Stomach smooth muscle (tissue), 2 donors: ENCODE results near the gene EAF1.
A peak's percentile ranks its signal among the peaks of the same experiment; 100 is the strongest.
"Not testable (repeated sequence)": the region's sequence is repeated elsewhere in the genome, so short reads cannot be mapped to it uniquely, and the experiment has no call there.

ENCODE experiments used
- H3K27ac ChIP-seq: one replicate; pipeline ENCODE4 v1.7.0; 2013; ENCODE audit warnings: mild to moderate bottlenecking, low read length, inconsistent platforms
- H3K27me3 ChIP-seq, 2 donors: one replicate each; pipeline ENCODE4 v1.7.0; 2013; ENCODE audit warnings: low read length in 2 of 2; ENCODE audit not compliant: insufficient read depth in 2 of 2, control insufficient read depth in 1 of 2
- H3K36me3 ChIP-seq, 2 donors: one replicate each; pipeline ENCODE4 v1.7.0; 2013; ENCODE audit warnings: low read length in 2 of 2; ENCODE audit not compliant: control insufficient read depth in 2 of 2, insufficient read depth in 2 of 2
- H3K4me1 ChIP-seq: one replicate; pipeline ENCODE4 v1.7.0; 2013; ENCODE audit warnings: low read length; ENCODE audit not compliant: control insufficient read depth, insufficient read depth
- H3K4me3 ChIP-seq, 2 donors: one replicate each; pipeline ENCODE4 v1.7.0; 2013; ENCODE audit warnings: low read length in 2 of 2
- H3K9ac ChIP-seq, 2 donors: one replicate each; pipeline ENCODE4 v1.7.0; 2013; ENCODE audit warnings: low read length in 2 of 2, mild to moderate bottlenecking in 1 of 2
- H3K9me3 ChIP-seq, 2 donors: one replicate each; pipeline ENCODE4 v1.7.0; 2013; ENCODE audit warnings: low read length in 2 of 2; ENCODE audit not compliant: control insufficient read depth in 2 of 2
- donor health status: healthy.
- donor health status: Pancreatic carcinoma.

The EAF1 gene

DNA sequence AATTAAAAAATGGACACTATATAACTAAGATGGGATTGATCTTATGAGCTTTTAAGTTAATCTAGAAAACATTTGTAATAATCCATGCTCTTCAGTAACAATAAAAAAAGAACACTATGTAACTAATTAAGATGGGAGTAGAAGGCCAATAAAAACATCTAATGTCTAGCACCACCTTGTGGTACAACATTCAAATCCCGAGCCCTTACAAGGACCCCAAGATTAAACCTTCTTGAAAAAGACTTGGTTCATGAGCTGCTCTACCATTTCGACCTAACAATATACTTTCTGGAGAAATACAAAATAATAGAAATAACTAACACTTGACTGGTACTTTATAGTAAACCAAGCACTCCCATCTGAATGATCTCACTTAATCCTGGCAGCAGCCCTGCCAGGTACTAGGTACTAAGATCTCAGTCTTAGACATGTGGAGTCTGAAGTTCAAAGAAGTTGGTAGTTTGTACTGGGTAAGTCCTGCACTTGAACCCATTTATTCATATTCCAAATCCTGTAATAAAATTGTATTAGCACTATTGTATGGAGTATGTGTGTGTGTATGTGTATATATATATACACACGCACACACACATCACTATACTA, 21.8 kb upstream of the EAF1 start:
- Histone ChIP-seq H3K4me1 (no peaks in the 10 kb centered on the region), H3K27me3 (no peaks in the 10 kb centered on the region), H3K4me3 (no peak overlapping the region), H3K36me3 (peaks cover 0 to 5% of the 10 kb centered on the region in 2 donors), H3K9ac (no peak overlapping the region), H3K9me3 (no peaks in the 10 kb centered on the region), H3K27ac (no peak overlapping the region)

GRCh38 chr3:15409239-15409638, 18.2 kb upstream of the EAF1 start:
- peaks cover 16 to 21% of the 10 kb centered on the region in 2 donors for H3K36me3 ChIP-seq
- H3K4me1 ChIP-seq = no peaks in the 10 kb centered on the region
- H3K27me3 ChIP-seq = no peaks in the 10 kb centered on the region
- no peak overlapping the region for H3K9ac ChIP-seq
- no peak overlapping the region for H3K27ac ChIP-seq
- H3K9me3 ChIP-seq = no peaks in the 10 kb centered on the region
- no peak overlapping the region for H3K4me3 ChIP-seq

DNA sequence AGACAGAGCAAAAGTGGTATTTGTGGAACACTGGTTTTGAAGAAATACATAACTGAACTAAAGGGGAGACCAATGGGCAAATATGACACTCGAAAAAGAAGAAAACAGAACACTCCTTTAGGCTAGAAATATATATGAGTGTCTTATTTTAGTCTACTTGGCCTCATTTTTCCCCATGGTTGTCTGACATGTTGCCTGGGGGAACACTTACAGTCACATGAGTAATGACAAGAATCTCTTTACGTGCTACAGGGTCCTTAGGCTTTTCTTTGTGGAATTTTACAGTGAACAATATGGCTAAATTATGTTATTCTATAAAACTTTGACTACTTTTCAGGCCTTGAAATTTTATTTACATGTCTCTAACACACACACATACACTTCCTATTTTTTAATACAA, 17.6 kb upstream of the EAF1 start:
- Histone ChIP-seq H3K27me3 (no peaks in the 10 kb centered on the region), H3K9ac (no peak overlapping the region), H3K4me1 (no peaks in the 10 kb centered on the region), H3K27ac (no peak overlapping the region), H3K4me3 (no peak overlapping the region), H3K36me3 (peaks cover 17 to 25% of the 10 kb centered on the region in 2 donors), H3K9me3 (no peaks in the 10 kb centered on the region)

- not testable (repeated sequence) for H3K27ac ChIP-seq, H3K9ac ChIP-seq, H3K4me1 ChIP-seq, H3K27me3 ChIP-seq, H3K9me3 ChIP-seq, H3K4me3 ChIP-seq
- peaks cover 26 to 33% of the 10 kb centered on the region in 2 donors for H3K36me3 ChIP-seq
Observed at GRCh38 chr3:15410966-15411365, 16.4 kb upstream of the EAF1 start.

DNA sequence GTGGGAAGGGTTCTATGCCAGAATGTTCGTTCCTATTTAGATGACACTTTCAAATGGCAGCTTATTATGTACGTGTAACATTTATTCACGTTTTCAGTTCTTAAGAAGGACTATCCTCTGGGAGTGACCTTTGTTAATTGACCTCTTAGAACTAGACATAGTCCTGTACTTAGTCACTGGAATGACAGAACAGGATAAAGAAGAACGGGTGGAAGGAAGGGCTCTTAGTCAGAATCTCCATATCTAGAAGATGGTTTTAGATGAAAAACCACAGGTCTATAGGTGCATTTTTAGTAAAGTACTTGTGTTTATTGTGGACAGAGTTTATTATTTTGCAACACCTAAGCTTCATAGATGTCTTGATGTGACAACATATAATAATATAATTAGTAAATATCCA, 6.5 kb upstream of the EAF1 start:
- H3K4me1 ChIP-seq = no peaks in the 10 kb centered on the region
- no peaks in the 10 kb centered on the region for H3K9me3 ChIP-seq
- H3K27me3 ChIP-seq = no peaks in the 10 kb centered on the region
- H3K4me3 ChIP-seq = no peak overlapping the region
- no peak overlapping the region for H3K27ac ChIP-seq
- no peak overlapping the region for H3K9ac ChIP-seq
- peaks cover 4 to 8% of the 10 kb centered on the region in 2 donors for H3K36me3 ChIP-seq

GRCh38 chr3:15426579-15427118, 749 bp upstream of the EAF1 start:
- Histone ChIP-seq H3K9me3 (no peaks in the 10 kb centered on the region), H3K4me3 (peak overlapping the region; percentile 91 to 97), H3K9ac (peak overlapping the region; percentile 85 to 91), H3K36me3 (peaks cover 5 to 6% of the 10 kb centered on the region in 2 donors), H3K27ac (peak overlapping the region; percentile 66), H3K4me1 (peaks cover 14% of the 10 kb centered on the region), H3K27me3 (no peaks in the 10 kb centered on the region)

DNA sequence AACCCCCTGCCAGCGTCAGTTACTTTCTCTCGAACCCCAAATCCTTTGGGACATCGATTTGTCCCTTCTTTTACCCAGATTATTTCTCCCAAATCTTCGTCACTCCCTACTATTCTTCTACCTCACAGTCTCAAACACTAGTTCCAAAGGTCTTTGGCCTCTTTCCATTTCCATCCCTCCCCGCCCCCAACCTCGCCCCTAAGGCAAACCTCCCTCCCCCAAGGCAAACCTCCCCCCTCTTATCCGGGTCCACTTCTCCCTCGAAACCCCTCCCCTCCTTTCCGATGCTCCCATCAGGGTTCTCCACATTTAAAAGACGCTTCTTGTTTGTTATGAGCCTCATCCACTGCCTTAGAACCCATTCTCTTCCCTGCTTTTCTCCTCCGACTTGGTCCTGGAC, 583 bp downstream of the EAF1 start:
- H3K27ac ChIP-seq = peak overlapping the region; percentile 66
- H3K9me3 ChIP-seq = no peaks in the 10 kb centered on the region
- peak overlapping the region; percentile 85 to 91 for H3K9ac ChIP-seq
- peaks cover 6 to 9% of the 10 kb centered on the region in 2 donors for H3K36me3 ChIP-seq
- no peaks in the 10 kb centered on the region for H3K27me3 ChIP-seq
- H3K4me1 ChIP-seq = peaks cover 14% of the 10 kb centered on the region
- peak overlapping the region; percentile 91 to 97 for H3K4me3 ChIP-seq

DNA sequence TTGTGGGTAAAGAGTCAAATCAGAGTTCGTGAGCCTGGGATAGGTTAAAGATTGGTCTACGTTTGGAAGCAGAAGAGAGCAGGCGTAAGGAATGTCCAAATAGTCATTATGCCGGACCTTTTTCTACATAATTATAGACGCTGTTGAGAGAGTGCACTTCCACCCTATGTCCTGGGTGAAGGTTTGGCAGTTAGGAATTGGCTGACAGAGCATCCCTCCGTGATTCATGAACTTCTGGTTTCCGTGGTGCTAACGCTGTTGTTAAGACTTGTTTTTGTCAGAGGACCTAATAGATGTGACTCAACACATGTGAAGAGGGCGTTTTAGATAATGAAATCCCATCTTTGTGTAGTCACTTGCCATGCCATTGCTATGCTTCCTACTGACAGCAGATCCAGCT, 1.1 kb downstream of the EAF1 start:
- H3K9me3 ChIP-seq = no peaks in the 10 kb centered on the region
- no peaks in the 10 kb centered on the region for H3K27me3 ChIP-seq
- peaks cover 14% of the 10 kb centered on the region for H3K4me1 ChIP-seq
- H3K27ac ChIP-seq = no peak overlapping the region
- H3K9ac ChIP-seq = peak overlapping the region; percentile 85 to 91
- peaks cover 6 to 9% of the 10 kb centered on the region in 2 donors for H3K36me3 ChIP-seq
- peak overlapping the region; percentile 91 to 97 for H3K4me3 ChIP-seq

DNA sequence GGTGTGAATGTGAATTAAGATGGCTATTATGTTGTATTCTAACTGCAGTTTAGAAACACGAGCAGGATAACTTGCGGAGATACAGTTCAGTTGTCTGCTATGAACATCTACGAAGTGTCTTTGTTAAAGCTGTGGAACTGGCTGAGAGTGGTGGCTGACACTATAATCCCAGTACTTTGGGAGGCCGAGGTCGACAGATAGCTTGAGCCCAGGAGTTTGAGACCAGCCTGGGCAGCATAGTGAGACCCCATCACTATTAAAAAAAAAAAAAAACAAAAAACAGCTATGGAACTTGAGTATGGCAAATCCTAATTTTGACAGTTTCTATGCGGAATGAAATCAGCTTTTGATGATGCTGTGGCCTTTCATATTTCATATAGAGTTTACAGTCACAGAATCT, 1.7 kb downstream of the EAF1 start:
- Histone ChIP-seq H3K27ac (no peak overlapping the region), H3K9ac (peak overlapping the region in 1 of 2 donors; percentile 85), H3K9me3 (no peaks in the 10 kb centered on the region), H3K4me1 (peaks cover 14% of the 10 kb centered on the region), H3K4me3 (peak overlapping the region; percentile 91 to 97), H3K27me3 (no peaks in the 10 kb centered on the region), H3K36me3 (peaks cover 6 to 9% of the 10 kb centered on the region in 2 donors)

DNA sequence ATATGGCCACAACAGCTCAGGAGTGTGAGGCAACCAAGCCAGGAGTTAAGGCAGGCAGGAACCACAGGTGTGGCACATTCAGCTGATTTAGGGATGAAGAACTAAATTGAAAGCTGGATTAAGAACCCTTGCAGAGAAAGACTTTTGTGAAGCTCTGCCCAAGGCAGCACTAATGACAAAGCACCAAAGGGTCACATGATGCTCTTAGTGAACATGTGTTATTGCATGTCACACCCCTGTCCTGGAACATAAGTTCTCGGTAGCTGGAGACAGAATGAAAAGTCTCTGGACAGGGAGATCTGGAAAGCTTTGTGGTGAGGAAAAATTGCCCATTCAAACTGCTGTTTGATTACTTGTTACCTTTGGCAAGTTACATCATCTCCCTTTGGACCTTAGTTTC, 3.2 kb downstream of the EAF1 start:
- no peaks in the 10 kb centered on the region for H3K27me3 ChIP-seq
- no peak overlapping the region for H3K9ac ChIP-seq
- H3K9me3 ChIP-seq = no peaks in the 10 kb centered on the region
- peaks cover 14% of the 10 kb centered on the region for H3K4me1 ChIP-seq
- no peak overlapping the region for H3K4me3 ChIP-seq
- no peak overlapping the region for H3K27ac ChIP-seq
- peaks cover 20 to 23% of the 10 kb centered on the region in 2 donors for H3K36me3 ChIP-seq

DNA sequence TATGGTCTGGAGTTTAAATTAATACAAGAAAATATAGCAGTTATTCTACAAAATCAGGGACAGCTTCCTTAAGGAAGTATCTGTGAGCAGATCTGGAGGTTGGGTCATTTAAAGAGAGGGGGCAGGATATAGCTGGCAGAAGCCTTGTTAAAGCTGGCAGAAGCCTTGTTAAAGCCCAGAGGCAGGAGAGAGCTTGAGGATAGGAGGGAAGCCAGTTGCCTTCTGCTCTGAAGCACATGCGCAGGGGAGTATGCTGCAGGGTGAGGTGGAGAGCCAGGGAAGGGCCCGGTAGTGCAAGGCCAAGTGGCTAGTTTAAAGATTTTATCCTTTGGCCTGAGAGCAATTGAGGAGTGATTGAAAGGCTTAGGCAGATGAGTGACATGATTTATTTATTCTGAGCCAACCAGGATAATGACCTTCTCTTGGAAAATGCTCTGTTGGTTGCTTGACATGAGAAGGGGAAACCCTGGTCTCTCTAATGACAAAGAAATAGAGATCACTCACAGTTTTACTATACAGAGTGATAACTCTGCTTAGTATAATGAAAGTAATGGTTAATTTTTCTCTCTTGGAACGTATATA, 3.9 kb downstream of the EAF1 start:
- Histone ChIP-seq H3K4me1 (peaks cover 14% of the 10 kb centered on the region), H3K27me3 (no peaks in the 10 kb centered on the region), H3K4me3 (no peak overlapping the region), H3K9me3 (no peaks in the 10 kb centered on the region), H3K9ac (no peak overlapping the region), H3K36me3 (peaks cover 23 to 25% of the 10 kb centered on the region in 2 donors), H3K27ac (no peak overlapping the region)
